Common myeloid progenitor, CD34-positive (primary cell): ENCODE measurements around the gene TOR1B.
"Not testable (repeated sequence)": the region's sequence is repeated elsewhere in the genome, so short reads cannot be mapped to it uniquely, and the experiment has no call there.

ENCODE experiments used
- CTCF ChIA-PET: fragments of 350-600 bp; sonication (Branson Sonifier 250); formaldehyde crosslinking; loops from one replicate; lab custom pipeline; 2021; ENCODE audit warnings: antibody characterized with exemption; lab: Charles Lee
- POLR2A ChIA-PET: fragments of 350-600 bp; sonication (Branson Sonifier 250); formaldehyde crosslinking; loops from one replicate; lab custom pipeline; 2021; ENCODE audit warnings: antibody characterized with exemption; lab: Charles Lee
- DNase-seq, 3 donors: peaks; one replicate each; pipeline versions ENCODE4 v3.0.0 to v3.0.0-alpha.2; 2013
- H3K27ac ChIP-seq, 2 experiments: 1 replicate in 1 of 2; 2 replicates in 1 of 2; pipeline ENCODE4 v1.7.0; 2013; ENCODE audit warnings: inconsistent platforms in 2 of 2, low read length in 2 of 2, mild to moderate bottlenecking in 2 of 2, low read depth in 1 of 2, moderate library complexity in 1 of 2; ENCODE audit not compliant: severe bottlenecking in 2 of 2, insufficient read depth in 1 of 2, poor library complexity in 1 of 2
- H3K27me3 ChIP-seq, 5 experiments: replicated peaks in 2 of 5; 1 replicate in 3 of 5; 2 replicates in 2 of 5; pipeline versions ENCODE4 v1.6.1 to v1.7.0; 2013; ENCODE audit warnings: low read length in 4 of 5, mild to moderate bottlenecking in 2 of 5, moderate library complexity in 2 of 5, inconsistent platforms in 1 of 5; ENCODE audit not compliant: insufficient read depth in 5 of 5, control insufficient read depth in 4 of 5
- H3K36me3 ChIP-seq, 4 experiments: 1 replicate in 2 of 4; 2 replicates in 2 of 4; pipeline versions ENCODE4 v1.6.1 to v1.7.0; 2013; ENCODE audit warnings: low read length in 3 of 4, control low read depth in 1 of 4, mild to moderate bottlenecking in 1 of 4; ENCODE audit not compliant: control insufficient read depth in 4 of 4, insufficient read depth in 4 of 4
- H3K4me1 ChIP-seq, 4 experiments: 1 replicate in 3 of 4; 2 replicates in 1 of 4; pipeline versions ENCODE4 v1.6.1 to v1.7.1; 2013; ENCODE audit warnings: low read length in 3 of 4, mild to moderate bottlenecking in 3 of 4, control low read depth in 1 of 4, inconsistent platforms in 1 of 4, moderate library complexity in 1 of 4; ENCODE audit not compliant: control insufficient read depth in 4 of 4, insufficient read depth in 4 of 4; ENCODE audit errors: control extremely low read depth in 1 of 4
- H3K4me3 ChIP-seq, 7 experiments: 1 replicate in 4 of 7; 2 replicates in 3 of 7; pipeline versions ENCODE4 v1.5.1 to v1.7.0; 2013; ENCODE audit warnings: mild to moderate bottlenecking in 7 of 7, low read length in 6 of 7, moderate library complexity in 6 of 7, inconsistent platforms in 2 of 7, low read depth in 2 of 7, control low read depth in 1 of 7; ENCODE audit not compliant: insufficient read depth in 4 of 7, control insufficient read depth in 1 of 7; ENCODE audit errors: extremely low read depth in 1 of 7
- H3K9me3 ChIP-seq, 5 experiments: 1 replicate in 4 of 5; 2 replicates in 1 of 5; pipeline versions ENCODE4 v1.6.1 to v1.7.1; 2013; ENCODE audit warnings: low read length in 4 of 5, mild to moderate bottlenecking in 2 of 5, inconsistent platforms in 1 of 5, low read depth in 1 of 5, moderate library complexity in 1 of 5; ENCODE audit not compliant: control insufficient read depth in 4 of 5, insufficient read depth in 2 of 5; ENCODE audit errors: control extremely low read depth in 1 of 5
- WGBS: methylation state at CpG from one replicate; pipeline ENCODE4 v1.1.5; 2013; ENCODE audit not compliant: insufficient coverage; 5-methylcytosine and 5-hydroxymethylcytosine counted together

The TOR1B gene

DNA sequence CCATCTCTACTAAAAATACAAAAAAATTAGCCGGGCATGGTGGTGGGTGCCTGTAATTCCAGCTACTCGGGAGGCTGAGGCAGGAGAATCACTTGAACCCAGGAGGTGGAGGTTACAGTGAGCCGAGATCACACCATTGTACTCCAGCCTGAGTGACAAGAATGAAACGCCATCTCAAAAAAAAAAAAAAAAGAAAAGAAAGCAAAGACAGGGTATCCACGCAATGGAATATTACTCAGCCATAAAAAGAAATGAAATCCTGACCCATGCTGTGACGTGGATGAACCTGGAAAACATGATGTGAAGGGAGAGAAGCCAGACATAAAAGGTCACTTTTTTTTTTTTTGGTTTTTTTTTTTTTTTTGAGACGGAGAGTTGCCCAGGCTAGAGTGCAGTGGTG lies 42.2 kb upstream of the TOR1B start:
- 100% methylated on average over 1 of the region's 7 CpGs for WGBS
- H3K4me1 ChIP-seq, H3K27me3 ChIP-seq, H3K9me3 ChIP-seq, H3K4me3 ChIP-seq, H3K27ac ChIP-seq, DNase-seq, H3K36me3 ChIP-seq, POLR2A ChIA-PET: not testable (repeated sequence)
- CTCF ChIA-PET = interaction anchor here (1.7 to 1.9 kb wide), 2 partner anchors 17 to 21 kb away, joined by 5 to 9 read pairs; no protein-coding TSS in a partner anchor

DNA sequence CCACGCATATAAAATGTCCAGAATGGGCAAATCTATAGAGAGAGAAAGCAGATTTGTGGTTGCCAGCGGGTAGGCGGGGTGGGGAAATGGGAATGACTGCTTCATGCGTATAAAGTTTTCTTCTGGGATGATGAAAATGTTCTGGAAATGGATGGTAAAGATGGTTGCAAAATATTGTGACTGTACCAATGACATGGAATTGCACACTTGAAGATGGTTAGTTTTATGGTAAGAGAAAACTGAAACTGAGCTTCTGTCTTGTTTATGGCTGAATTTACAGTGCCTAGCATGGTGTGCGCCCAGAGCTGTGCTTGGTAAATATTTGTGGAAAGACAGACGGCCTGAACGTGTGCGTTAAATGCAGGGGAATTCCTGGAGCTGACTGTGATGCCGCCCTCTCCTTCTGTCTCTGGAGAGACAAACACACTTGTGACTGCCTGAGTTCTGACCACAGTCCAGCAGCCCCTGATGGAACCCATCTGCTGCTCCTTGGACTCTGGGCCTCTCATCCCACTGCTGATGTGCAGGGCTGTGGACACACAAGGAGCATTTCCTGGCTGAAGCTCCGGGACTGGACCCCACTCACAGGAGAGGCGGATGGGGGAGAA lies 41.6 kb upstream of the TOR1B start:
- Histone ChIP-seq H3K27ac (no peak overlapping the region), H3K36me3 (no peaks in the 10 kb centered on the region), H3K4me1 (peaks cover 0 to 10% (median 6%) of the 10 kb centered on the region in 4 experiments), H3K27me3 (no peaks in the 10 kb centered on the region), H3K9me3 (no peaks in the 10 kb centered on the region), H3K4me3 (no peak overlapping the region)
- ChIA-PET CTCF (interaction anchor here (0.9 to 2.3 kb wide), 3 partner anchors 11 to 24 kb away, joined by 3 to 9 read pairs (median 5); no protein-coding TSS in a partner anchor), POLR2A (no interaction called here)
- DNase-seq = no peak
- WGBS = 90% methylated on average over 11 of the region's 11 CpGs

DNA sequence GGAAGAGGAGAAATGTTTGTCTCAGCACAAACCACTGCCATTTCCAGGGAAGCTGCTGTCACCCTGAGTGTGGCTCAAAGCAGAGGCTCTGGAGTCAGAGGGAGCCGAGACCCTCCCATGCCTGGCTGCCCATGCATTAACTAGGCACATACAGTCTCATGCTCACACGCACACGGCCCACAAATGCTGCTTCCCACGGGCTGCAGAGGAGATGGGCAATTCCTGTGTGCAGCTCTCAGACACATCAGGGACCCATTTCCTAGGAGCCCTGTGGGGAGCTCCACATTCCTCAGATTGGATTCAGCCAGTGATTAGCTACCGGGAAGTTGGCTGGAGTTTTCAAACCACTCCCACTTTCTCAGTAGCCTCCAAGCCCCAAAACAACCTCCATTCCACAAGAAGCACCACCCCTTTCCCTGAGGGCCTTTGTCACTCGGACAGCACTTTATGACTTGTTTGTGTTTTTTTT lies 41.0 kb upstream of the TOR1B start:
- no peak for DNase-seq
- H3K9me3 ChIP-seq = no peaks in the 10 kb centered on the region
- H3K36me3 ChIP-seq = no peaks in the 10 kb centered on the region
- peaks cover 0 to 9% (median 5%) of the 10 kb centered on the region in 4 experiments for H3K4me1 ChIP-seq
- H3K27ac ChIP-seq = no peak overlapping the region
- no peak overlapping the region for H3K4me3 ChIP-seq
- 59% methylated on average over 5 of the region's 6 CpGs for WGBS
- H3K27me3 ChIP-seq = no peaks in the 10 kb centered on the region
- ChIA-PET CTCF (interaction anchor here (0.9 to 2.3 kb wide), 3 partner anchors 12 to 24 kb away, joined by 3 to 9 read pairs (median 5); no protein-coding TSS in a partner anchor), POLR2A (no interaction called here)

DNA sequence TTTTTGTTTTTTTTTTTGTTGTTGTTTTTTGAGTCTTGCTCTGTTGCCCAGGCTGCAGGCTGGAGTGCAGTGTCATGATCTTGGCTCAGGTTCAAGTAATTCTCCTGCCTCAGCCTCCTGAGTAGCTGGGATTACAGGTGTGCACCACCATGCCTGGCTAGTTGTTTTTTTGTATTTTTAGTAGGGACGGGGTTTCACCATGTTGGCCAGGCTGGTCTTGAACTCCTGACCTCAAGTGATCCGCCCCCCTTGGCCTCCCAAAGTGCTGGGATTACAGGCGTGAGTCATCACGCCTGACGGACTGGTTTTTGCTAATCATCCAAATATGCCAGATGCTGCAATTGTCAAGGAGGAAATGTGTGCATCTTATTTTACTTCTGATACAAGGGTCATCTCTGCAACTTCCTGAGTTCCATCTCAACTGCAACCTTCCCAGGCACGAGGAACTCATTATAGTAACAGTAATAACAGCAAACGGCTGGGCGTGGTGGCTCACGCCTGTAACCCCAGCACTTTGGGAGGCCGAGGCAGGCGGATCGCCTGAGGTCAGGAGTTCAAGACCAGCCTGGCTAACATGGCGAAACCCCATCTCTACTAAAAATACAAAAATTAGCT lies 40.5 kb upstream of the TOR1B start:
- H3K36me3 ChIP-seq, POLR2A ChIA-PET, H3K9me3 ChIP-seq, H3K4me3 ChIP-seq, H3K27me3 ChIP-seq, H3K27ac ChIP-seq, H3K4me1 ChIP-seq: not testable (repeated sequence)
- 98% methylated on average over 5 of the region's 13 CpGs for WGBS
- peak in 1 of 3 donors; percentile 22 for DNase-seq
- CTCF ChIA-PET = interaction anchor here (0.9 to 2.3 kb wide), 3 partner anchors 12 to 25 kb away, joined by 3 to 9 read pairs (median 5); no protein-coding TSS in a partner anchor

DNA sequence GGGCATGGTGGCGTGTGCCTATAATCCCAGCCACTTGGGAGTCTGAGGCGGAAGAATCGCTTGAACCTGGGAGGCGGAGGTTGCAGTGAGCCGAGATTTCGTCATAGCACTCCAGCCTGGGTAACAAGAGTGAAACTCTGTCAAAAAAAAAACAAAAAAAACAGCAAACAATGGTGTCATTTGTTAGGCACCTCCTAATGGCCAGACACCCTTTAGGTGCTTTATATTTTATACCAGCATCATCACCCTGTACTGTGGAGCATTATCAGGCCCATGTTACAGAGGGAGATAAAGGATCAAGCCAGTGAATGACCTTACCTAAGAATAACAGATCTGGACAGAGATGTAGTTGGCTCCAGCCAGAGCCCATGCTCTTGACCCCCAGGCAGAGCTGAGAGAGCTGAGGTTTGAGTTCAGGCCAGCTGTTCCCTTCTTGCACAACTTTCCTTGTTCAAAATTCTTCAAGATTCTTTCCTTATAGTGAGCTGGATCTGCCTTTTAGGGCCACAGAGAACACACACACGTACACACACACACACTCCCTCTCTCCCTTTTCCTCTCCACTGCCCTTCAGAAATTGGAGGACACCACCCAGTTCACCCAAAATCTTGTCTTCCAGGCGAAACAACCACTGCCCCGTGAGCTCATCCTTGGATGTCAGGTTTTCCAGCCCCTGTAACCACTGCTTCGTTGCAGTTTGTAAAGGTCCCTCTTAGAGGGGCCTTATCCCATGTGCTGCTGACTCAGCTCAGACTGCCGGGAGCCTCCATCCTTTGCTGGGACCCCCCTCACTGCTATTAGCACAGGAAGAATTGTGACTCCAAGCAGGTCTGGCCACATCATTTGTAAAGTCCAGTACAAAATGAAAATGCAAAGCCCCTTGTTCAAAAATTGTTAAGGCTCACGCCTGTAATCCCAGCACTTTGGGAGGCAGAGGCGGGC lies 39.7 kb upstream of the TOR1B start:
- DNase-seq = no peak
- H3K4me1 ChIP-seq = no peaks in the 10 kb centered on the region
- no peaks in the 10 kb centered on the region for H3K27me3 ChIP-seq
- H3K27ac ChIP-seq = no peak overlapping the region
- WGBS = 95% methylated on average over 13 of the region's 13 CpGs
- ChIA-PET POLR2A (no interaction called here), CTCF (interaction anchor here (1.1 to 2.3 kb wide), 4 partner anchors 12 to 26 kb away, joined by 3 to 9 read pairs (median 4); no protein-coding TSS in a partner anchor)
- H3K9me3 ChIP-seq = no peaks in the 10 kb centered on the region
- H3K36me3 ChIP-seq = no peaks in the 10 kb centered on the region
- no peak overlapping the region for H3K4me3 ChIP-seq

DNA sequence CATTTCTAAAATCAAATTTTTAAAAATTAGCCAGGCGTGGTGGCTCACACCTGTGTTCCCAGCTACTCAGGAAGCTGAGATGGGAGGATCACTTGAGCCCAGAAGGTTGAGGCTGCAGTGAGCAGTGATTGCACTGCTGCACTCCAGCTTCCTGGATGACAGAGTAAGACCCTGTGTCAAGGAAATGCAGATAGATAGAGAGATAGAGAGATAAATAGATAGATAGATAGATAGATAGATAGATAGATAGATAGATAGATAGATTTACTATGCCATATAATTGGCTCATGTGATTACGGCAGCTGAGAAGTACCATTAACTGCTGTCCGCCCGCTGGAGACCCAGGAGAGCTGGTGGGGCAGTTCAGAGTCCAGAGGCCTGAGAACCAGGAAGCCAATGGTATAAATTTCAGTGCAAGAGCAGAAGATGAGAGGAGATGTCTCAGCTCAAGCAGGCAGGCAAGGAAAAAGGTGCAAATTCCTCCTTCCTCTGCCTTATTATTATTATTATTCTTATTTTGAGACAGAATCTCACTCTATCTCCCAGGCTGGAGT lies 37.1 kb upstream of the TOR1B start:
- CTCF ChIA-PET = interaction anchor here (0.8 to 1.5 kb wide), 4 partner anchors 10 to 28 kb away, joined by 3 to 7 read pairs (median 3); no protein-coding TSS in a partner anchor
- H3K4me1 ChIP-seq = no peaks in the 10 kb centered on the region
- H3K9me3 ChIP-seq = no peaks in the 10 kb centered on the region
- no peak overlapping the region for H3K4me3 ChIP-seq
- H3K27me3 ChIP-seq = peaks cover 0 to 5% (median 0%) of the 10 kb centered on the region in 5 experiments
- no peak for DNase-seq
- no peaks in the 10 kb centered on the region for H3K36me3 ChIP-seq
- no peak overlapping the region for H3K27ac ChIP-seq
- POLR2A ChIA-PET = no interaction called here
- WGBS = 100% methylated on average over 4 of the region's 4 CpGs
